NB4 (cell line): ENCODE measurements around the gene CPNE9.

Experiments
- MYC ChIP-seq: IDR thresholded peaks from 2 replicates; pipeline ENCODE4 v1.6.1; 2011; ENCODE audit warnings: low read depth, low read length
- POLR2A ChIP-seq: IDR thresholded peaks from 2 replicates; pipeline ENCODE4 v1.6.1; 2011; ENCODE audit warnings: mild to moderate bottlenecking; ENCODE audit not compliant: insufficient read length; ENCODE audit errors: extremely low read depth
- TF ChIP-seq, protein P1 (sequence below): IDR thresholded peaks from one replicate; pipeline ENCODE4 v1.5.1; 2012; ENCODE audit warnings: low read depth, low read length
- TF ChIP-seq, protein P2 (sequence below): IDR thresholded peaks from 2 replicates; pipeline ENCODE4 v1.6.1; 2011; ENCODE audit warnings: low read depth, low read length

DNA sequence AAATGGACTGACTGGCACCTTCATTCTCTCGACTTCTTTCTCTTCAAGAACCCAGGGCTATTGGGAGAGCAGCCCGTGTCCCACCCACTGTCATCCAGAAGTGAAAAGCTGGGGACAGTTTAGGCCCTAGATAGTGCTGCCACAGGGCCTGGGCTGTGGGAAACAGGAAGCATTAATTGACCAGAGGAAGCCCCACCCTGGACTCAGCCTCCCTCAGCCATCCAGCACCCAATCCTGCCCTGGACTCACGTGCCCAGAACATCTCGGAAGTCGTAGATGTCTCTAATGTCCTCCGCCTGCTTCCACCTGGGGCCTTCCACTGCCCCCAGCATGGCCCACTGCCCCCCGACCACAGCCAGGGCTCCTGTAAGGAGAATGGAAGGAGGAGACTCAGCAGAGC lies 63.8 kb downstream of the CPNE9 start:
- TF ChIP-seq, protein P1, sequence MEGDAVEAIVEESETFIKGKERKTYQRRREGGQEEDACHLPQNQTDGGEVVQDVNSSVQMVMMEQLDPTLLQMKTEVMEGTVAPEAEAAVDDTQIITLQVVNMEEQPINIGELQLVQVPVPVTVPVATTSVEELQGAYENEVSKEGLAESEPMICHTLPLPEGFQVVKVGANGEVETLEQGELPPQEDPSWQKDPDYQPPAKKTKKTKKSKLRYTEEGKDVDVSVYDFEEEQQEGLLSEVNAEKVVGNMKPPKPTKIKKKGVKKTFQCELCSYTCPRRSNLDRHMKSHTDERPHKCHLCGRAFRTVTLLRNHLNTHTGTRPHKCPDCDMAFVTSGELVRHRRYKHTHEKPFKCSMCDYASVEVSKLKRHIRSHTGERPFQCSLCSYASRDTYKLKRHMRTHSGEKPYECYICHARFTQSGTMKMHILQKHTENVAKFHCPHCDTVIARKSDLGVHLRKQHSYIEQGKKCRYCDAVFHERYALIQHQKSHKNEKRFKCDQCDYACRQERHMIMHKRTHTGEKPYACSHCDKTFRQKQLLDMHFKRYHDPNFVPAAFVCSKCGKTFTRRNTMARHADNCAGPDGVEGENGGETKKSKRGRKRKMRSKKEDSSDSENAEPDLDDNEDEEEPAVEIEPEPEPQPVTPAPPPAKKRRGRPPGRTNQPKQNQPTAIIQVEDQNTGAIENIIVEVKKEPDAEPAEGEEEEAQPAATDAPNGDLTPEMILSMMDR: no peak
- no peak for TF ChIP-seq POLR2A
- TF ChIP-seq MYC: no peak
- TF ChIP-seq, protein P2, sequence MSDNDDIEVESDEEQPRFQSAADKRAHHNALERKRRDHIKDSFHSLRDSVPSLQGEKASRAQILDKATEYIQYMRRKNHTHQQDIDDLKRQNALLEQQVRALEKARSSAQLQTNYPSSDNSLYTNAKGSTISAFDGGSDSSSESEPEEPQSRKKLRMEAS: no peak
